NK-92 treated with Interleukin-12 subunit alpha and Interleukin-12 subunit beta, amount 100 ng/mL, for 24 hours (cell line): ENCODE data around the gene ADD1.
A peak's percentile ranks its signal among the peaks of the same experiment; 100 is the strongest.

ENCODE experiments used
- DNase-seq: peaks from one replicate; lab custom pipeline; 2025; lab: John Stamatoyannopoulos, UW

Gene ADD1, protein sequence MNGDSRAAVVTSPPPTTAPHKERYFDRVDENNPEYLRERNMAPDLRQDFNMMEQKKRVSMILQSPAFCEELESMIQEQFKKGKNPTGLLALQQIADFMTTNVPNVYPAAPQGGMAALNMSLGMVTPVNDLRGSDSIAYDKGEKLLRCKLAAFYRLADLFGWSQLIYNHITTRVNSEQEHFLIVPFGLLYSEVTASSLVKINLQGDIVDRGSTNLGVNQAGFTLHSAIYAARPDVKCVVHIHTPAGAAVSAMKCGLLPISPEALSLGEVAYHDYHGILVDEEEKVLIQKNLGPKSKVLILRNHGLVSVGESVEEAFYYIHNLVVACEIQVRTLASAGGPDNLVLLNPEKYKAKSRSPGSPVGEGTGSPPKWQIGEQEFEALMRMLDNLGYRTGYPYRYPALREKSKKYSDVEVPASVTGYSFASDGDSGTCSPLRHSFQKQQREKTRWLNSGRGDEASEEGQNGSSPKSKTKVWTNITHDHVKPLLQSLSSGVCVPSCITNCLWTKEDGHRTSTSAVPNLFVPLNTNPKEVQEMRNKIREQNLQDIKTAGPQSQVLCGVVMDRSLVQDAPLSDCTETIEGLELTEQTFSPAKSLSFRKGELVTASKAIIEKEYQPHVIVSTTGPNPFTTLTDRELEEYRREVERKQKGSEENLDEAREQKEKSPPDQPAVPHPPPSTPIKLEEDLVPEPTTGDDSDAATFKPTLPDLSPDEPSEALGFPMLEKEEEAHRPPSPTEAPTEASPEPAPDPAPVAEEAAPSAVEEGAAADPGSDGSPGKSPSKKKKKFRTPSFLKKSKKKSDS

DNA sequence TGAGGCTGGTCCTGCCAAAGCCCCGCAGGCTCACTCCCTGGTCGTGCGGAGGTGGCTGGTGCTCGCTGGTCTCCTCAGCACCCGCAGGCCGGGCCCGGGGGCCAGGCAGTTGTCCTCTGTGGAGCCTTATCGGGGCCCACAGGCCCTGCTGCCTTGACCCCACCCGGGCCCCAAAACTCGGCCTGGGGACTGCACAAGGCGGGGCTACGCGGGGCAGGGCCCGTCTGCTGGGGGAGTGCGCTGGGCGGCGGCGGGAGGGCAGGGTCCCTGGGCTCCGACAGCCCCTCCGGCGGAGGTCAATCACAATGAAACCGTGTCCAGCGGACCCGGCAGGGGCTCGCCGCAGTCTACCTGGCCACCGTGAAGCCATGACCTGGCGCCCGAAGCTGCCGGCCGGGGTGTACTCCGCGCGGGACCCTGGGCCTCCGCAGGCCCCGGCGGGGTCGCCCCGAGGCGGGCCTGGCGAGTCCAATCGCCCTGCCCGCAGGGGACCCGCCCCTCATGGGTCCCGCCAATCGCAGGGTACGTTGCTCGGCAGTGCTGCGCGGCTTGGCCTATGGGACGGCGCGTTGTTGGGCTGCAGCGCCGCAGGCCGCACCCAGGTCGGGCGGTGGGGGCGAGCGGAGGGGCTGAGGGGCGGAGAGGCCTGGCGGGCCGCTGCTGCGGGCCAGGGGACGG, at the start of gene ADD1:
Gene ADD1, plus strand, starts transcription at position 582 of the 678 bp plus-strand sequence. CDS start 32,072 bp downstream, outside the sequence.
- peak; percentile 82 for DNase-seq

DNA sequence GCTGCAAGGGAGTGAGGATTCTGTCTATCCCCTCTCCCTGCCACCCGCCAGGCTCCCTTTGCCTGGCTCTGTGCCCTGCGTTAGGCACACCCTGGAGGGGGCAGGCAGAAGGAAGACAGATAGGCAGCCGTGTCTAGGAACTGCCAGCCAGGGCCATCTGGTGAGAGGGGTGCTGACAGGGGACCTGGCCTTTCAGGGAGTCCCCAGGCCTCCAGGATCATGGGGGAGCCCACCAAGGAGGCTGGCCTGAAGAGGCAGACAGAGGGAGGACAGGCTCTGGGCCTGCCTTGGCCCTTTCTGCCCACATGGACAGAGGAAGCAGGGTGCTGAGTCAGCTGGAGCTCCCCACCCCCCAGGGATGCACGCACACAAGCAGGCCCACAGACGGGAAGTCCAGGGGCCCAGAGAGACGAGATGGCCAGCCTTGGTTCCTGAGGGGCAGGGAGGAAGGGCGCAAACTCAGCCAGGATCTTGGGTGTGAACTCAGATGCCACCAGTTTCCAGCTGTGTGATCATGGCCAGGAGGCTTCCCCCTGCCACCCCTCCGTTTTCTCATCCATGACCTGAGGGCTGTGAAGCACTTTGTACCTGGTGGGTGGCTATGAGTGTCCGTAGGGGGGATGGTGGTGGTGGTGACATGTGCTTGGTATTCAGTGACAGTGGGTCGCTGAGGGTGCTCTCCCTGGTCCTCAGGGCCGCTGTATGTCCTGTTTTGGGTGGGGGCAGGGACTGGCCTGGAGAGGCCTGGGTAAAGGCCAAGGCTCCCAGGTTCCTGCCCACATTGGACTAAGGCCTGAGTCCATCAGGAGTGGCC, 49.0 kb upstream of the ADD1 start:
- no peak for DNase-seq

DNA sequence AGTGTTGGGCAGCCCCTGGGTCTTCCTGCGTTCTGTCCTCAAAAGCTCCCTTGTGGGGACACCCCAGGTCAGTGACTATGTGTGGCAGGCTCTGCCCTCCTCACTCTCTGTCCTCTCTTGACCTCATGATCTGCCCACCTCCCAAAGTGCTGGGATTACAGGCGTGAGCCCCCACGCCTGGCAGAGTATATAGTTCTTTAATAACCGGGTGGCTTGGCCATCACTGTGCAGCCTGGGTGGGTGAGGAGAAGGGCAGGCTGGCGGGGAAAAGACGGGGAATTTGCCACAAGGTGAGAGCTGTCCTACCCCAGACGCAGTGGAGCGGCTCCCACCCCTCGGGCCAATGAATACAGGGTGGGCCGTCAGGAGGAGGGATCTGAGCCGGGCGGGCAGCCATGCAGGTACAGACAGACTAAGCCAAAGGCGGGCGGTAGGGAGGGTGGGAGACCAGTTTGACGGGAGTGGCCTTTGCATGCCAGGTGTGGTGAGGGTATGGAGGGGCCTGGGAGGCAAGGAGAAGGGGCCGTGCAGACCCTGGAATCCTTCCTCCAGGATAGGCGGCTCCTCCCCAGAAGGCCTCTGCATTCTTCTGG, 48.2 kb upstream of the ADD1 start:
- DNase-seq: no peak

DNA sequence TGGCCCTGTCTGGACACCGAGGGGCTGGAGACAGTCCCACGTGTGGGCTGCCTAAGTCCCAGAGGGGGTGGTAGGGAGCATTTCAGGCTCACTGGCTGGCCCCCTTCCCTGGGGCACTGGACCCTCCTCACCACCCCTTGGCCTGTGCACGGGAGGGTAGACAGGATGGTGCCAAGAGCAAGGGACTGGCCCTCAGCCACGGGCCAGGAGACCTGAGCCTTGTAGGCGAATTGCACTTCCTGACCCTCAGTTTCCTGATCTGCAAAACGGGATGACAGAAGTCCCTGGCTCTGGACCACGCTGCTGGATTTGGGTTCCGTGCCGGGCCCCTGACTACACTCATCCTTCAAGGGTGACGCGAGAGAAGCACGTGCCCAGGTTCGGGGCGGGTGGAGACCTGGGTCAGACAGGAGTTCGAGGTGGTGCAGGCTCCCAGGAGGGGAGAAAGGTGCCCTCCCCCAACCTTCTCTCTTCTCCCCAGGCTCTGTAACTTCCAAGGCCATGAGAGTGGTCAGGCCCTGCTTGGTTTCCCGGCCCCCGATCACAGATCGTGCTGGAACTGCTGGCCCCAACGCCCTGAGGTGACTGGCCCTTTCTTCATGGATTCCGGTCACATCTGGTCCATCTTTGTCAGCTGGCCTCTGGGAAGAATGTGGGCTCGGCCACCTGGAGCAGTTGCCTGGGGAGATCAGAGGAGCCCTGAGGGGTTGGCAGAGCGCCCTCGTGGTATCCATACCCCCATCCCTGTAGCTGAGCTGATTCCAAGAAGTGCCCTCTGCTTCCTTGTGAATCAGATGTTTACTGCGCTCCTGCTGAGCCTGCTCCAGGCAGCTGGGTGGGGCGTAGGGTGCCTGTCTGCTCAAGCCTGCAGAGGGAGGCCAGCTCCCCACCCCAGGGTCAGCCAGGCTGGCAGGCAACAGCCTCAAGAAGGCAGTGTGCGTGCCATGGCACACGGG, 47.5 kb upstream of the ADD1 start:
- no peak for DNase-seq

DNA sequence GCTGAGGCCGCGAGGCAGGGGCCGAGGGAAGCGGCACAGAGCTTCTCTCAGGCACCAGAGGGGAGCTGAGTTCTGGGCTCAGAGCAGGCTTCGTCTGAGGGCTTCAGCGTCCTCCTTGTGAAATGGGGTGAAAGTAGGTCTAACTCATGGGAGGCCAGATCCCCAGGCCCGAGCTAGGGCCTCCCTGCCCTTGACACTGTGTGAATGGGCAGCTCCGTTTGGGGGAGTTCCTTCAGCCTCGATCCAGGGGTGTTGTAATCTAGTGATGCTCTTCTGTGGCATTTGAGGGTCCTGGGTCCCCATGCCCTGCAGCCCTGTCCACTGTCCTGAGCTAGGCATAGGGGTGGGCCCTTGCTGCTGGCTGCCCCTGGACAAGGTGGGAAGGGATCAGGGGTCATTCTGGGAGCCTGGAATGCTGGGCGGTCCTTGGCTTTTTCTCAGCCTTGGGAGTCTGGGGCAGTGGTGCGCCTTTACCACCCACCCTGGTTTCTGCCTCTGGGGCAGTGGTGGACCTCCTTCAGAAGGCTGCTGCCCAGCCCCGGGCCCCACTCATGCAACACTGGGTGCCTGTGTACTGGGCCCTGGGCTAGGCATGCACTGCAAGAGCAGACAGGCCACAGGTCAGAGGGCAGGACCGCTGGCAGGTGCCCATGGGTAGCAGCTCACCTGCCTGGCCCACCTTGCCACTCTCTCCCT, 46.6 kb upstream of the ADD1 start:
- no peak for DNase-seq

DNA sequence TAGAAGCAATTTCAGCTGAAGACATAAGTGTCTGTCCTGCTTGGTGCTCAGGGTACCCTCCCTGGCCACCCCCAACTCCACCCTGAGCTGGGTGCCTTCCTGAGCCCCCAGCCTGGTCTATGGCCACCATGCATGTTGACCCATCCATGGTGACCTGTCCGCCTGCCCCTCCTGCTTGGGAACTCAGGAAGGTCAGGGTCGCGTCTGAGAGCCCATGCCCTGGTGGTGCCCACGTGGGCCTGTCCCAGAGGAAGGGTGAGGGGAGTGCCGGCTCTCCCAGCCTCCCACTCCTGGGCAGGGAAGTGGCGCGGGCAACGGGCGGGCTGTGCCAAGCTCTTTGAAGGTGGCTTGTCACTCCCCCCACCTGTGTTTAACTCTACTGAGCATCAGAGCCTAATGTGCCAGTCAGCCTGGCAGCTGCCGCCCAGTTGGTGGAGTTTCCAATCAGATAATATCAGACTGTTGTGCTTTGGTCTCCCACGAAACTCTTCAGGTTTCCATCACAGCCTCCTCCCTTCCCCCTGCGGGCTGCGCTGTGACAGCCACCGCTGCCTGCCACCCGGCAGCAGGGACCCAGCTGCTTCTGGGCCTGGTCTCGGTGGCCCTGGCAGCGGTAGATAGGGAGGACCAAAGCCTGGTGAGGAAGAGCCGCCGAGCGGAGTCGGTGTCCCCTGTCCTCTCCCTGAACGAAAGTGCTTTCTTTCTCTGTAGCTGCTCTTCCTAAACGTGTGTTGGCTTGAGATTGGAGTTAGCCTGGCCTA, 45.9 kb upstream of the ADD1 start:
- DNase-seq: no peak

DNA sequence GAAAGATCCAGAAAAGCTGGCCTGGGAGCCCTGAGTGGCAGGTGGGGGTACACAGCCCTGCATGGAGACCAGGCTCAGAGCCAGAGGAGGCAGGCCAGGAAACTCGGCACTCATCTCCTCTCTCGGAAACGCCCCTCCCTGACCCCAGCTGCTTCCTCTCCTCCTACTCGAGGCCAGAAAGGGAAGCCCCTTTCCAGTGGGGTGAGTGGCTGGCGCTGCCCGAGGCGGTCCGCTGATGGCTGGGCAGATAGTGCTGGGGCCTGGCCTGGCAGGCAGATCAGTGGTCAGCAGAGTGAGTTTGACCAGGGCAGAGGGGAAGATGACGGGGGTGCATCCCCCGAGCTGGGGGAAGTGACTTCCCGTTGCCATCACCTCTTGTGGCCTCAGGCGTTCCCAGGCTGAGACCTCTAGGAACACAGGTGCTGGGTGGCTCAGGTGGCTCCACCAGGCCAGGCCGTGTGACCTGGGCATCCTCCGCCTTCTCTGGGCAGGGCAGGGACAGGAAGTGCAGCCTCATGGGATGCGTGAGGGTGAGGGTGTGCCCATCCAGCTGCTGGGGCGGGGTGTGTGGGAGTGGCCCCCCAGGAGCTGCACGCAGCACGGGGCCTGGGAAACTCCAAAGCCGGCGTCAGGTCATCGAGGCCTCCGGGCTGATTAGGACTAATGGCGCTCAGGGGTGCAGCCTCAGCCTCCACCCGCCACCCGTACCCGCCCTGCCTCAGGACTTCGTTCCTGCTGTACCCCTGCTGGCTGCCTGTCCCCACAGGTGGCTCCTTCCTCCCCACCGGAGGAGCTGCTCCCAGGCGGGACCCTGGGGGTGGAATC, 45.0 kb upstream of the ADD1 start:
- DNase-seq: no peak

DNA sequence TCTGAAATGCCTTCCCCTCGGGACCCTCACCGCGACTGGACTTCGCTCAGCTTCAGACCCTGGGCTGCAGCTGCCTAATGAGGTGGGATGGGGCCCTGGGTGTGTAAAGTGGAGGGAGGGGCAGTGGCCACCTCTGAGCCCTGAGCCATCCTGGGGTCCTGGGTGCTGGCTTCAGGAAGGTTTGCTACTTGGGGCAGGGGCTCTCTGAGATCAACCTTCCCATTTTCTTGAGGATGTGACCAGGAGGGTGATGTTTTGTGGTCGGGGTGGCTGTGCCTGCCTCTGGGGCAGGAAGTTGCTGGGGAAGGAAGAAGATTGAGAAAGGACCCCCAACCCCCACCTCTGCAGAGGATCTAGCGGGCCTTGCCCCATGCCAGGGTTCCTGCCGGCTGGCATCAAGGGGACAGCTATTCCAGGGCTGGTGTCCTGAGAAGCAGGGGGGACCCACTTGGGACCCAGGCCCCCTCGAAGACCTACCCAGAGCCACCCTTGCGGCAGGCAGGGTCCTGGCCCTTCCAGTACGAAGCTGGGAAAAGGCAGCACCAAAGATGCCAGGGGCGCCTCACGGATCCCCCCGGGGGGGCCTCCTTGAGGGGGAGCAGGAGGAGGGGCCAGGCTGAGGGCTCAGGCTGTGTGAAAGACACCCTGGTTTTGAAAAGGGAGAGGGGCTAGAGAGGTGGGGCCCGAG, 44.3 kb upstream of the ADD1 start:
- DNase-seq: peak; percentile 28

DNA sequence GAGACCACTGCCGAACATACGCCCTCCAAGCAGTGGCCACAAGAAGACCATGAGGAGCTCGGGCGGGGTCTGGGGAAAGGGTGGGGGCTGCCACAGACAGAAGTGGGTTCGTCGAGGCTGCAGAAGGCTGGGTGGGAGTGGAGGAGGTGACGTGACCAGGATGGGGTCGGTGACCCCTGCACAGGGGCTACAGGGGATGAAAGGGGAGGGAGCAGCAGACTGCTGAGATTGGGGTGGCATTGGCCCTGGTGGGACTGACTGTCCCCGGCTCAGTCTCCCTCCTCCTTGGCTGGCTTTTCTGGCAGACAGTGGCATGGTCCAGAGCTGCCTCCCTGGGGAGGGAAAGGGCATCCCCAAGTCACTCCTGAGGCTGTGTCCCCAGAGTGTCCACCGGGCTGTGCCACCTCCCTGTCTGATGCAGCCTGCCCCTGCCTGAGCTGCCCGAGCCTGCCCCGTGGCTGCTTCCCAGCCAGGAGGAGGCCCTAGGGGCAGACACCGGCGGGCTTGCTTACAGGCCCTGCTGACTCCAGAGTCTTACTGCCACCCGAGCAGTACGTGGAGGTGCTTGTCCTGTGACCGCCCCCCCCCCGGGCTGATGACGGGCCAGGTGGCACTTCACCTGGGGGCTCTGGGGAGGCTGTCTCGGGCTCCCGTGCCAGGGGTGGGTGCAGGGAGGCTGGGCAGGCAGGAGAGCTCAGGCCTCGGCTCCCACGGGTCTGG, 43.5 kb upstream of the ADD1 start:
- DNase-seq: no peak

DNA sequence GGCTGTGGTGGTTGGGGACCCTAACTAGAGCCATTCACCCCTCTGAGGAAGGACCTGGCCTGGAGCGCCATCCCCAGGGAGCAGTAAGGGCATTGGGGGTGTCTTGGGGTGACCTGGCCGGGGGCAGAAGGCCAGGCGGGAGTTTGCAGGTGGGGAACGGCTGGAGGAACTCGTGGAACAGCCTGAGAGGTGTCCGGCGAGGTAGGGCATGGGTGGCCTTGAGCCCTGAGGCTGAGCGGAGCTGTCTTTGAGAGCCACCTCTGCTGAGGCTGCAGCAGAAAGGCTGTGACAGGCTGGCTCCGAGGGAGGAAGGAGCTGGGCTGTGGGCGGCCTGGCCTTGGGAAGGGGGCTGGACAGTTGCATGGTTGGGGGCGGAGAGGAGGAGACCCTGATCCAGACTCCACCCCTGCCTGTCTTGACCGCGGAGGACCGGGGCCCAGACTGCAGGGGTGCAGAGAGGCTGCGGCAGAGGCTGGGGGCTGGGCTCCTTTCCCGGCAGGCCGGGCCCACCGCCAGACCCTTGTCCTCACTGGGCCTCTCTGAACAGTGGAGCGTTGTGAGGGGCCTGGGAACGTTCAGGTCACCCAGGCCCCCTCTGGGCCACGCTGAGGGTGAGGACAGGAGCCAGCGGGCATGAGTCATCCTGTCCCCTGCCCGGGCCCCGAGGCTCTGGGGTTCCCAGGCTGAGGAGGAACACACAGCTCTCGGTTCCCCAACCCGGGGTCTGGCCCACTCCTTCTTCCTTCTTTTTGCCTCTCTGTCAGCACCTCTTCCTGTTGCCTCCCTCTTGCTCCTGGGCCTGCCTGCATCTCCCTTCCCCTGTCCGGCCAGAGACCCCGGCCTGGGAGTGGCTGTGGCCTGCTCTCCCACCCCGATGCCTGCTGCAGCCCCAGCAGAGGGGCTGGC, 42.7 kb upstream of the ADD1 start:
- DNase-seq: no peak

DNA sequence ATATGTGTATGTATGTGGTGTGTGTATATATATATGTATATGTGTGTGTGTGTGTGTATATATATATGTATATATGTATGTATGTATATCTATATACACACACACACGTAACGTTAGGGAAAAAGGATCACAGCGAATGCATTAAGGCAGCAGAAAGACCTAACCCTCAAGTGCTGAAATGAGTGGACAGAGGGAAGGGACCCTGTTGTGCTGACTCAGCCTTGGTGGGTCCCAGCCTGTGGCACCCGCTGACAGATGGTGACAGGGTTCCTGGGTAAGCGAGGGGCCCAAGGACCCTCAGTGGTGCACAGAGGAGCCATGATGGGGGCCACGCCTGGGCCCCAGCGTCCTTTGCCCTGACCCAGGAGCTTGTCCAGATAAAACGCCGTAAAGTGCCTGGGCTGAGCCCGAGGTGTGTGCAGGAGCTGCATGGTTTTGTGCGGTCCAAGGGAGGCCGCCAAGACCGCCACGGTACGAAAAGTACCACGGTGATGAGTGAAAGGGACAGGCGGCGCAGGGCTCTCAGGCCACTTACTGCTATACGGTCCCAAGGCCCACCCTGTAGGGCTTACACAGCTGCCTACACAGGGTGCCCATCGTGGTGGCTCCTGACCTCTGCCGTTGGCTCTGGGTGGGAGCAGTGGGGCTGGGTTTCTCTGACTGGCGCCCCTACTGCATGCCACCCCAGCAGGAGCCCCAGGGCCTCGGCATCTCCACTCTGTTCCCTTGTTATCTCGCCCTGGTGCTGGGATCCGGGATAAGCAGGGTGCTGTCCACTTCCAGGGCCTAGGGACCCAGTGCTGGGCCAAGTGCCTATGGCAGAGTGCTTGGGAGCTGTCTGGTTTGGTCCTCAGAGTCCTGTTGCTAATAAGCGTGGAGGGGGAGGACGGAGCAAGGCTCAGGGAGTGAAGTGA, 40.8 kb upstream of the ADD1 start:
- no peak for DNase-seq

DNA sequence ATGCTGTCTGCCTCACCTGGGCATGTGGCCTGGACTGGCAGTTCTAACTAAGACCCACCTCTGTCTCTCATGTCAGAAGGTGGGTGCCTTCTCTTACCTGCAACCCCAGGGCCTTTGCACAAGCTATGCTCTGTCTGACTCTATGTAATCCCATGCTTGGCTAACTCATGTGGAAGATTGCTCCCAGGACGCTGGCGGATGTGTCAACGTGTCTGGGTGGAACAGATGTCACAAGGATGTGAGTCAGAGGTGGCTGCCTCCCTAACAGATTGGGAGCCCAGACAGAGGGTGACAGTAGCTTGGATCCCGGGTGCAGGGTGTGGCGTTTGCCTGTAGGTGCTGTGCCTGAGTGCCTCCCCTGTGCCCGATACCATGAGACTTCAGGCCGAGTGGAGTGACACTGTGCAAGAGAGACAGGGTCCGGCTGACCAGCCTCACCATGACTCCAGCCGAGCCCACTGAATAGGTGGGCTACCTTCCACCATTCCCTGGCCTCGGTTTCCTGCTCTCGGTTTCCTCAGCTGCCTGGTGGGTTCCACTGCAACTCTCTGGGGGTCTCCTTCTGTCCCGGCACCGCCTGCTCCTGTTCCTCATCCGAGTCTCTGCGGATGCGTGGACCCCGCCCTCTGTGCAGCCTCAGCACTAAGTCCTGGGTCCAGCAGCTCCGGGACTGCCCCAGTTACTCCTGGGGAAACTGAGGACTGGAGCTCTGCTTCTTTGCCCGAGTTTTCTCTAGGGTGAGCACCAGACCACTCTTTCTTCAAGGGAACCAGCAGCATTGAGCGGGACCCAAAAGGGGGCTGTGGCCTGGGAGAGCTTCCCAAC, 39.8 kb upstream of the ADD1 start:
- no peak for DNase-seq

DNA sequence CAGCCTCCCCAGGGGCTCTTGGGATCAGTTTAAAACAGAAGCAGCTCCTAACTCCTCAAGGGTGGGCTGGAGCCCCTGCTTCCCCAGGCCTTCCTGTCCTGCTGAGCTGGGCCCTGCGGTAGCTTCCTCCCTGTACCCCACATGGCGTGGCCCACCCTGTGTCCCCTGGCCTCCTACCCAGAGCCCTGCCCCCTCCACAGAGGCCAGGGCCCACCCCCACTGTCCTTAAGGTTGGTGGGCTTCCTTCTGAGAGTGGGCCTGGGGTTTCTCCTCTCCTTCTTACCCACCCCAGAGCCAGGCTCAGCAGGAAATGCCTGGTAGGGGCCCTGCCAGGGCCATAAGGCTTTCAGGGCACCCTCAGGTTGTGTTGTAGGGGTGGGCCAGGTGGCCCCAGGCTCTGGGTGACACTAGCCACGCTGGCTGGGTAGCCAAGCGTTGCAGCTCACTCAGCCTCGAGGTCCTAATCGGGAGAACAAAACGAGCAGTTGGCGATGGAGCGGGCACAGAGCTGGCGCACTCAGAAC, 39.1 kb upstream of the ADD1 start:
- no peak for DNase-seq
